Type B pancreatic cell (in vitro differentiated cells): ENCODE measurements around the gene POLR2C. TPM values are rescaled to one million over a fixed set of nuclear protein-coding genes. Genes with fewer than 3 reads are reported as not detected.
"Not testable (repeated sequence)": the region's sequence is repeated elsewhere in the genome, so short reads cannot be mapped to it uniquely, and the experiment has no call there.

Source experiments
- DNase-seq: peaks from one replicate; pipeline ENCODE4 v3.0.0; 2021; ENCODE audit warnings: mixed read lengths; ENCODE audit not compliant: unreplicated experiment; ENCODE audit errors: extremely low spot score
- H3K27ac Mint-ChIP-seq: 2 replicates; pipeline ENCODE4 v1.8.0; 2021; ENCODE audit warnings: mild to moderate bottlenecking, mixed read lengths
- H3K27me3 Mint-ChIP-seq: 2 replicates; pipeline ENCODE4 v1.8.0; 2021; ENCODE audit warnings: mixed read lengths
- H3K36me3 Mint-ChIP-seq: 2 replicates; pipeline ENCODE4 v1.8.0; 2021; ENCODE audit warnings: mixed read lengths
- H3K4me1 Mint-ChIP-seq: one replicate; pipeline ENCODE4 v1.8.0; 2021; ENCODE audit warnings: mixed read lengths; ENCODE audit not compliant: unreplicated experiment
- H3K4me3 Mint-ChIP-seq: 2 replicates; pipeline ENCODE4 v1.8.0; 2021; ENCODE audit warnings: mild to moderate bottlenecking, mixed read lengths
- H3K9me3 Mint-ChIP-seq: 2 replicates; pipeline ENCODE4 v1.8.0; 2021; ENCODE audit warnings: mixed read lengths
- total RNA-seq: library from RNA; stranded (reverse); gene quantifications from 2 replicates; pipeline ENCODE4 v1.2.1, GENCODE V29; 2021; ENCODE audit warnings: low replicate concordance
- TF ChIP-seq, protein P1 (sequence below): fragments of 200-600 bp; sonication (generic); conservative IDR thresholded peaks from 2 replicates; pipeline ENCODE4 v1.5.0; 2021; ENCODE audit warnings: antibody characterized with exemption, mild to moderate bottlenecking

Gene POLR2C
- total RNA-seq, 1 donor from 2014 or later: 70.5 TPM

DNA sequence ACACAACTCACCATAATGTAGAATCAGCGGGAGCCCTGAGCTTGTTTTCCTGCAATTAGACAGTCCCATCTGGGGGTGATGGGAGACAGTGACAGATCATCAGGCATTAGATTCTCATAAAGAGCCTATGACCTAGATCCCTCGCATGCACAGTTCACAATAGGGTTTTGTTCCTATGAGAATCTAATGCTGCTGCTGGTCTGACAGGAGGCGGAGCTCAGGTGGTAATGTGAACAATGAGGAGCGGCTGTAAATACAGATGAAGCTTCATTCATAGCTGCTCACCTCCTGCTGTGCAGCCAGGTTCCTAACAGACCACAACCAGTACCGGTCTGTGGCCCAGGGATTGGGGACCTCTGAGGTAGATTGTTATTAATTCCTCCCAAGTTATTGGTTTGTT is 26.8 kb downstream of the POLR2C start:
- Mint-ChIP-seq H3K4me1 (peaks cover 21% of the 10 kb centered on the region), H3K9me3 (no peaks in the 10 kb centered on the region), H3K4me3 (no peak overlapping the region), H3K27me3 (no peaks in the 10 kb centered on the region), H3K36me3 (no peaks in the 10 kb centered on the region), H3K27ac (no peak overlapping the region)
- DNase-seq: no peak
- TF ChIP-seq, protein P1, sequence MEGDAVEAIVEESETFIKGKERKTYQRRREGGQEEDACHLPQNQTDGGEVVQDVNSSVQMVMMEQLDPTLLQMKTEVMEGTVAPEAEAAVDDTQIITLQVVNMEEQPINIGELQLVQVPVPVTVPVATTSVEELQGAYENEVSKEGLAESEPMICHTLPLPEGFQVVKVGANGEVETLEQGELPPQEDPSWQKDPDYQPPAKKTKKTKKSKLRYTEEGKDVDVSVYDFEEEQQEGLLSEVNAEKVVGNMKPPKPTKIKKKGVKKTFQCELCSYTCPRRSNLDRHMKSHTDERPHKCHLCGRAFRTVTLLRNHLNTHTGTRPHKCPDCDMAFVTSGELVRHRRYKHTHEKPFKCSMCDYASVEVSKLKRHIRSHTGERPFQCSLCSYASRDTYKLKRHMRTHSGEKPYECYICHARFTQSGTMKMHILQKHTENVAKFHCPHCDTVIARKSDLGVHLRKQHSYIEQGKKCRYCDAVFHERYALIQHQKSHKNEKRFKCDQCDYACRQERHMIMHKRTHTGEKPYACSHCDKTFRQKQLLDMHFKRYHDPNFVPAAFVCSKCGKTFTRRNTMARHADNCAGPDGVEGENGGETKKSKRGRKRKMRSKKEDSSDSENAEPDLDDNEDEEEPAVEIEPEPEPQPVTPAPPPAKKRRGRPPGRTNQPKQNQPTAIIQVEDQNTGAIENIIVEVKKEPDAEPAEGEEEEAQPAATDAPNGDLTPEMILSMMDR: no peak

DNA sequence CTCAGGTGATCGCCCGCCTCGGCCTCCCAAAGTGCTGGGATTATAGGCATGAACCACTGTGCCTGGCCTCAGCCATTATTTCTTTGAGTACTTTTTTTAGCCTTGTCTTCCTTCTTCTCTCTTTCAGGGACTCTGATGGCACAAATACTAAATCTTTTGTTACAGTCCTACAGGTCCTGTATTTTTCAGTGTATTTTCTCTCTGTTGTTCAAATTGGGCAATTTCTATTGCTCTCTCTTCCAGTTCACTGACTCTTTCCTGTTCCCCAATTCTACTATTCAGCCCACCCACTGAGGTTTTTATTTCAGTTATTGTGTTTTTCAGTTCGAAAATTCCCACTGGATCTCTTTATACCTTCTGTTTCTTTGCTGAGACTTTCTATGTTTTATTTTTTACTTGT is 31.3 kb downstream of the POLR2C start:
- H3K36me3 Mint-ChIP-seq: no peaks in the 10 kb centered on the region
- no peak overlapping the region for H3K27ac Mint-ChIP-seq
- no peak overlapping the region for H3K4me3 Mint-ChIP-seq
- no peak for DNase-seq
- H3K27me3 Mint-ChIP-seq: no peaks in the 10 kb centered on the region
- peaks cover 4% of the 10 kb centered on the region for H3K4me1 Mint-ChIP-seq
- H3K9me3 Mint-ChIP-seq: no peaks in the 10 kb centered on the region
- TF ChIP-seq, protein P1: no peak

DNA sequence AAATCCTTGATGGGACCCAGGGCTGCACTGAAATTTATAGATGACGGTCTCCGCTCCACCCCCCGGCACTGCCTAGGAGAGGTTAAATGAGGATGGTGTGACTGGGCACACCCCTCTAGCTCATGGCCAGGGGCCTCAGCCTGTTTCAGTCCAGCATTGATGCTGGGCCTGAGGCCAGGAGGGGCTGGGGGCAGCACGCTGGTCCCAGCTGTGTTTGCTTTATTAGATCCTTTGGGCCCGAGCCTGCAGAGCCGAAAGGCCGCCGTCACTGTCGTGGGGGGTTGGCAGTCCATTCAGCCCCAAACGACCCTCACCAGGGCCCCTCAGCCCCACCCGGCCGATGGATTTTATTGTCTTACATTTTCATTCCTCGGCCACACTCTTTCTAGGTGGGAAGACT is 34.6 kb downstream of the POLR2C start:
- Mint-ChIP-seq H3K4me3 (no peak overlapping the region), H3K27me3 (no peaks in the 10 kb centered on the region), H3K4me1 (peaks cover 17% of the 10 kb centered on the region), H3K27ac (no peak overlapping the region), H3K36me3 (no peaks in the 10 kb centered on the region), H3K9me3 (no peaks in the 10 kb centered on the region)
- TF ChIP-seq, protein P1: no peak
- no peak for DNase-seq

DNA sequence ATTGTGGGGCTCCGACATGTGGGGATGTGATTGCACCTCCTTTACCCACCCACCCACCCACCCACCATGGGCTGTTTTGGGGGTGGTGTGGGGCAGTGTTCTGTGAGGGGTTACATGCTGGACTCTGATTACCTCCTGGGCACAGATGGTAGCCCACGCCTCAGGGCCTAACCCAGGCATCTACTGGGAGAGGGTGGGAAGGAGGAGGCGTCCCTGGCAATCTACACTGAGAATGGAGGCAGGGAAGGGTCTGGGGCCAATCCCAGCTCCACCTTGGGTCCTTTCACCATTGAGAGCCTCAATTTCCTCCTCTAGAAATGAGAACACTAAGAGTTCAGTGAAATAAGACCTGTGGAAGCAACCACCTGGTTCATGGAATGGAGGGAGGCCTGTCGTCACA is 35.6 kb downstream of the POLR2C start:
- TF ChIP-seq, protein P1: no peak
- H3K36me3 Mint-ChIP-seq: no peaks in the 10 kb centered on the region
- no peaks in the 10 kb centered on the region for H3K9me3 Mint-ChIP-seq
- DNase-seq: no peak
- H3K27ac Mint-ChIP-seq: no peak overlapping the region
- H3K4me1 Mint-ChIP-seq: peaks cover 26% of the 10 kb centered on the region
- H3K4me3 Mint-ChIP-seq: no peak overlapping the region
- H3K27me3 Mint-ChIP-seq: no peaks in the 10 kb centered on the region

DNA sequence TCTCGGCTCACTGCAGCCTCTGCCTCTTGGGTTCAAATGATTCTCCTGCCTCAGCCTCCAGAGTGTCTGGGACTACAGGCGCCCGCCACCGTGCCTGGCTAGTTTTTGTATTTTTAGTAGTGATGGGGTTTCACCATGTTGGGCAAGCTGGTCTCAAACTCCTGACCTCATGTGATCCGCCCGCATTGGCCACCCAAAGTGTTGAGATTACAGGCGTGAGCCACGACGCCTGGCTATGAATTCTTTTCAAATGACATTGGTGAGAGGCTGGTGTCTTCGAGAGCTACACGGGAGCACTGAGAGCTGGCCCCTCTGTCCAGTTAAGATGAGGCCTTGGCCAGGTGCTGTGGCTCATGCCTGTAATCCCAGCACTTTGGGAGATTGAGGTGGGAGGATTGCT is 37.5 kb downstream of the POLR2C start:
- H3K4me3 Mint-ChIP-seq, H3K27ac Mint-ChIP-seq, H3K36me3 Mint-ChIP-seq, DNase-seq, H3K27me3 Mint-ChIP-seq, H3K9me3 Mint-ChIP-seq: not testable (repeated sequence)
- H3K4me1 Mint-ChIP-seq: peaks cover 32% of the 10 kb centered on the region

DNA sequence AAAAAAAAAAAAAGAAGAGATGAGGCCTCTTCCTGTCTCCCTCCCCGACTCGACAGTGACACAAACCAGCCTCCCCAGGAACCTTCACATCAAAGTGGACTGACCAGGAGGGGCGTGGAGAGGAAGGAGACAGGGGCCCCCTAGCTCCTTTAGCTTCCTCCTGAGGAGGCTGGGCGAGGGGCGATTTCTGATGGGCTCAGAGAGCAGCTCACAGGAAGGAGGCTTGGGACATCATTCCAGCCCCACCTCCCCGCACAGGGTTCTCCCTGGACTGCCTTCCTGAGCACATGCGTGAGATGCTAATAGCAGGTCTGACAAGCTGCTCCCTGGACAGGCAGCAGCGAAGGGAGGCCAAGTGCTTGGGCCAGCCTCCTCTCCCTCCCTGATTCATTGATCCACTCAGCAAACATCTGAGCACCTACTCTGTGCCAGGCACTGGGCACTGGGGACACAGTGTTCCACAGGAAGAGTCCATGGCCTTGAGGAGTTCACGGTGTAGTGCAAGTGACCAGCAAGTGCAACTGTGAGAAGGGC is 38.2 kb downstream of the POLR2C start:
- Mint-ChIP-seq H3K36me3 (no peaks in the 10 kb centered on the region), H3K4me1 (peaks cover 32% of the 10 kb centered on the region), H3K27ac (no peak overlapping the region), H3K27me3 (no peaks in the 10 kb centered on the region), H3K9me3 (no peaks in the 10 kb centered on the region), H3K4me3 (no peak overlapping the region)
- no peak for DNase-seq
- TF ChIP-seq, protein P1: no peak
